Memory B cell (primary cell): Measurements from ENCODE around the gene ORM2.

Source experiments
- ATAC-seq: fragments of 150-1000 bp; cut with Tn5 transposase; 2 replicates; pipeline ENCODE4 v1.10.0; 2021; ENCODE audit warnings: low read depth, mild to moderate bottlenecking, moderate library complexity
- DNase-seq, 2 donors: peaks; one replicate each; pipeline ENCODE4 v3.0.0; 2022; ENCODE audit warnings: low spot score in 2 of 2
- H3K27ac Mint-ChIP-seq: one replicate; pipeline ENCODE4 v1.8.0; 2022; ENCODE audit warnings: mild to moderate bottlenecking, moderate library complexity, mixed read lengths
- H3K27me3 Mint-ChIP-seq: one replicate; pipeline ENCODE4 v1.8.0; 2022; ENCODE audit warnings: mixed read lengths
- H3K36me3 Mint-ChIP-seq: one replicate; pipeline ENCODE4 v1.8.0; 2022; ENCODE audit warnings: mild to moderate bottlenecking, mixed read lengths
- H3K4me1 Mint-ChIP-seq: one replicate; pipeline ENCODE4 v1.8.0; 2022; ENCODE audit warnings: mixed read lengths
- H3K4me3 Mint-ChIP-seq: one replicate; pipeline ENCODE4 v1.8.0; 2022; ENCODE audit warnings: mild to moderate bottlenecking, moderate library complexity, mixed read lengths
- H3K9me3 Mint-ChIP-seq: one replicate; pipeline ENCODE4 v1.8.0; 2022; ENCODE audit warnings: mixed read lengths

The ORM2 gene

DNA sequence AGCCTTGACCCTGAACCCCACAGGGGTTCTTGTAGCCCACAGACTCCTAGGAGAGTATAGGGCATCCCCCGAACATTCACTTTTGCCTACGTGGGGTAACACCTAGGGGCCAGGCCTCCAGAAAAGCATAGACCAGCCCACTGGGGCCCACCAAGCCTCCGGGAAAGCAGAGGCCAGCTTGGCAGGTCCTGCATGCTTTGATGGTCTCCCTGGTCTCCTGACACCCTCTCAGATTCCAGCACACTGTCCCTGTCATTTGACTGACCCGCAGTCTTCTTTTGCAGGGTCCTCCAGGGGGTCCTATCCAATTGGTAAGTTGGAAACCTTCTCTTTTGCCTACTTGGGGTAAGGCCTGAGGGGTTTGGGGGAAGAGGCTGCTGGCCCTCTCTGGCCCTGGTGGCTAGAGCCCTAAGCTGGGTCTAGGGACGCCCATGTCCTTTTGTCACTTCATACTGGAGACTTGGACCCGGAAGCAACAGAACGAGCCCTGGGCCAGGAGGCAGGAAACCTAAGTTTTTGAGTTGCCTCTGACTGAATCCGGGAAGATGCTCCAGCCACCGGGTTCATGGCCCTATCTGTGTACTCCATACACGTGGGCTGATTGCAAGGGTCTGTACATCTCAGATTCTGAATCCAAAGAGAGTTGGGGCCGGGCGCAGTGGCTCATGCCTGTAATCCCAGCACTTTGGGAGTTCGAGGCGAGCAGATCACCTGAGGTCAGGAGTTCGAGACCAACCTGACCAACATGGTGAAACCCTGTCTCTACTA, 27.7 kb upstream of the ORM2 start:
- Mint-ChIP-seq H3K4me1 (peaks cover 4% of the 10 kb centered on the region), H3K4me3 (no peak overlapping the region), H3K27me3 (peaks cover 9% of the 10 kb centered on the region), H3K27ac (no peak overlapping the region), H3K36me3 (no peaks in the 10 kb centered on the region), H3K9me3 (no peaks in the 10 kb centered on the region)
- peak in 1 of 2 donors; percentile 9 for DNase-seq
- no peak for ATAC-seq

DNA sequence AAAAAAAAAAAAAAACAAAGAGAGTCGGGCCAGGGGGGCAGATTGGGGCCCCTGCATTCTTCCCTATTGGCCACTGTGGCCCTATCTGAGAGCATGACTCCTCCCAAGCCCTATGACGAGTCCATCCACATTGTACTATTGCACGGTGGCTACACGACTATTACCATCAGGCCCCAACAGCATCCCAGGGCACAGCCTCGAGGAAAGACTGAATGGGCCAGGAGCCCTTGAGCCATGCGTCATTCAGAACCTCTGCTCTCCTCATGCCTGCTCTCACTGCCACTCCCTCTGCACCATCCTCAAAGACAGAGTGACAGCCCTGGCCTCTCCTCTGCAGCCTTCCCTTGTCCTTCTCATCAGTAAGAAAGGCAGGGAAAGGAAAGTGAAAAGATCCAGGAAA, 26.9 kb upstream of the ORM2 start:
- DNase-seq, result no peak
- no peak for ATAC-seq
- no peak overlapping the region for H3K4me3 Mint-ChIP-seq
- H3K9me3 Mint-ChIP-seq, result no peaks in the 10 kb centered on the region
- H3K36me3 Mint-ChIP-seq, result no peaks in the 10 kb centered on the region
- no peak overlapping the region for H3K27ac Mint-ChIP-seq
- H3K27me3 Mint-ChIP-seq, result peaks cover 9% of the 10 kb centered on the region
- H3K4me1 Mint-ChIP-seq, result peaks cover 4% of the 10 kb centered on the region

DNA sequence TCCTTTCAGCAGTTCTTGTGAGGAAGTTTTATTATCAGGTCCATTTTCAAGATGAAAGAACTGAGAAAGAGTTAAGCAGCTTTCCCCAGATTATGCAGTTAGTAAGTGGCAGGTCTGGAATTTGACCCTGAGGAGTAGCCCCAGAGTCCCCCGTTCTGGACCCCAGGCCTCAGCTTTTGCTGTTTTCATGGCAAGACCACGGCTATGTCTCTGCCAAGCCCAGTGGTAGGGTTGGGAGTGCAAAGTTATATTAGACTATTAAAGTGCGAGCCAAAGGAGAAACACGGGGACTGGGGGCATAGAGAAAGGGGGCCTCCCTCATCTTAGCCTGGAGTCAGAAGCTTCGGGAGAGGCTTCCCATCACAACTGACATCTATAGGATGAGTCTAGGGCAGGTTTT, 26.1 kb upstream of the ORM2 start:
- Mint-ChIP-seq H3K9me3 (no peaks in the 10 kb centered on the region), H3K27me3 (peaks cover 9% of the 10 kb centered on the region), H3K4me3 (no peak overlapping the region), H3K36me3 (no peaks in the 10 kb centered on the region), H3K27ac (no peak overlapping the region), H3K4me1 (peaks cover 4% of the 10 kb centered on the region)
- DNase-seq (peak in 1 of 2 donors; percentile 4), ATAC-seq (no peak)

DNA sequence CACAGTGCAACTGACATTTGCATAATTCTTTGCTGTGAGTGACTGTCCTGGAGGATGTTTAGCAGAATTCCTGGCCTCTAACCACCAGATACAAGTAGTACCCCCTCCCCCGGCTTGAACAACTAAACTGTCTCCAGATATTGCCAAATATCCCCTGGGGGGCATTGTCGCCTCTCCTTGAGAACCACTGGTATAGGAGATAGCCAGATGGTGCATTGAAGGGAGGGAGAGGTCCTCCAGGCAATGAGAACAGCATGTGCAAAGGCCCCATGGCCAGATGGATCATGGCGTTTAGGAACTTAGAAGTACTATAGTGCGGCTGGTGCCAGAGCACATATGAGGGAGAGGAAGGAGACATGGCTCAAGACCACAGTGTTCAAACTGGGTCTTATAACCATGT, 25.7 kb upstream of the ORM2 start:
- Mint-ChIP-seq H3K27me3 (peaks cover 9% of the 10 kb centered on the region), H3K27ac (no peak overlapping the region), H3K9me3 (no peaks in the 10 kb centered on the region), H3K4me1 (peaks cover 4% of the 10 kb centered on the region), H3K36me3 (no peaks in the 10 kb centered on the region), H3K4me3 (no peak overlapping the region)
- DNase-seq (peak in 1 of 2 donors; percentile 2), ATAC-seq (no peak)

DNA sequence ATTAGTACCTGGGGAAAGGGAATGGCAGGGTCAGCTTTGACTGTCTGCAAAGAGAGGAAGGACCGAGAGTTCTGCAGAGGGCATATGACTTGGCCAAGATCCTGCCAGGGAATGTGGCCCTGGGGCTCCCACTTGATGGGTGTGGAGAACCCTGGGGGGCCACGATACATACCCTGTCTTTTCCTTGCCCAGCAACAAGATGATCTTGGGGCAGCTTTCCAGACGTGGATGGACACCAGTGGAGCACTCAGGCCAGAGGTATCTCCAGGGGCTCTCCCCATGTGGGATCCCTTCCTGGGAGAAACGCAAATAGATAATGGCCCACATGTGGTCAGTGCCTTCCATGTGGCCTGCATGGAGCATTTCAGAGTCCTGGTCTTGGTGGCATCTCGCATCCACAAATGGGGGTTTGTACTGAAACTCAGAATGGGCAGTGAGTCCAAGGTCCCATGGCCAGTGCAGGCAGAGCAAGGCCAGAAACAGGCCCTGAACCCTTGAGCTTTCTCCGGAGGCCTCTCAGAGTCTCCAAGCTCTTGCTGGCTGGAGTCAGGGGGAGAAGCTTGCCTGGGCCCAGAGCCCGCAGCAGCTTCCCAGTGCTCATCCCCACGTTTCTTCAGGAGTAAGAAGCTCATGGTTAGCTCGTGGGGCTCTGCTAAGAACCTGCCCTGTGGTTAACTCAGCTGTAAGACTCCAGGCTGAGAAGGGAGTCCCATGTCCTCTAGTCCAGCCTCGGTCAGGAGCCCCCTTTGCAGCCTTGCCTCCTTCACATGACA, 25.1 kb upstream of the ORM2 start:
- Mint-ChIP-seq H3K4me3 (no peak overlapping the region), H3K36me3 (no peaks in the 10 kb centered on the region), H3K9me3 (no peaks in the 10 kb centered on the region), H3K4me1 (peaks cover 4% of the 10 kb centered on the region), H3K27ac (no peak overlapping the region), H3K27me3 (peaks cover 9% of the 10 kb centered on the region)
- ATAC-seq (no peak), DNase-seq (peak in 1 of 2 donors; percentile 7)

DNA sequence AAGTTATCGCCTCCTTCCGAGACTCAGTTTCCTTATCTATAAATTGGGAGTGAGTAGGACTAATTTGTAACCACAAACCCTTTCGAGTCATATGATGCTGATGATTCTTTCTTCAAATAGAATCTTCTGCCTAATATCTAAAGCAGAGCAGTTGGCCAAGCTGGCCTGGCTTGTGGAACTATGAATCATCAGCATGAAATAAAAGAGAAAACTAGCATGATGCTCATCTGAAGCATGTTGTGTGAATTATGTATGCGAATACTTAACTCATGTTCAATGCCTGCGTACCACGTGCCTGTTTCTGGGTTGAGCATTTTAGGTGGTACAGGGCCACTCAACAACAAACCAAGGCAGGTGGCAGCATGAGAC, 21.8 kb upstream of the ORM2 start:
- Mint-ChIP-seq H3K36me3 (no peaks in the 10 kb centered on the region), H3K4me3 (no peak overlapping the region), H3K27me3 (peaks cover 6% of the 10 kb centered on the region), H3K27ac (no peak overlapping the region), H3K4me1 (peaks cover 4% of the 10 kb centered on the region), H3K9me3 (no peaks in the 10 kb centered on the region)
- ATAC-seq (no peak), DNase-seq (peak in 1 of 2 donors; percentile 6)

DNA sequence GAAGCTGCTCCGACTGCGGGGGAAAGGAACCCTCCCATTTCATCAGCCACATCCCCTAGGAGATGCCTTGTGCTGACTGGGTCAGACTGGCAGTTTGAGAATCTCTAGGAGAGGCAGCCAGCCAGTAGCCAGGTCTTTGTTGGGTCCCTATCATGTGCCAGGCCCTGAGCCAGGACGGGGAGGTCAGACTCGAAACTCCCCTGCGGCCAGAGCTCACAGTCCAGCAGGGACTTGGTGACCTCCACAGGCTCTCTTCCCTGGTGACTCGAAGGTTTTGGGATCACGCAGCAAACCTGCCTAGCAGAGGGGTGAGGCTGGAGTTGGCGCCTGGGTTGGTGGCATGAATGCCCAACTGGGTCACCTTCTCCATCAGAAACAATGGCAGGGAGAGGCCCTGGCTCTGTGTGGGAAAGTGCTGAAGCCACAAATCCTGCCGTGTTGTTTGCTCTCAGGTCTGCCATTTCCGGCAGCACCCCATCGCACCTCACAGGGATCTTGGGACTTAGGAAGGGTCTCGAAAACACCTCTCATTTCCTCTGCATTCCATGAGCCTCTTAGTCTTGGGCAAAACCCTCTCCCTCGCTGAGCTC, 21.2 kb upstream of the ORM2 start:
- H3K27ac Mint-ChIP-seq, result no peak overlapping the region
- no peak overlapping the region for H3K4me3 Mint-ChIP-seq
- ATAC-seq, result no peak

DNA sequence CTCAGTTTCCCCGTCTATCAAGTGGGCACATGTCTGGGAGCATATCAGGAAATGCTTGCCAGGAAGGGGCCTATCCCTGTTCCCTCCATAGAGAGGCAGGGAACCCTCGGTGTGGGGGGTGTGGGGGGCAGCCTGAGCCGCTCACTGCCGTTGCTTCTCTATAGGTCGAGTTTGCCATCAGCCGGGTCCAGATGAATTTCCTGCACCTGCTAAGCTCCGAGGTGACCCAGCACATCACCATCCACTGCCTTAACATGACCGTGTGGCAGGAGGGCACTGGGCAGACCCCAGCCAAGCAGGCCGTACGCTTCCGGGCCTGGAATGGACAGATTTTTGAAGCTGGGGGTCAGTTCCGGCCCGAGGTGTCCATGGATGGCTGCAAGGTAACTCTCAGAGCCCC, 20.6 kb upstream of the ORM2 start:
- peaks cover 4% of the 10 kb centered on the region for H3K4me1 Mint-ChIP-seq
- H3K27me3 Mint-ChIP-seq, result peaks cover 5% of the 10 kb centered on the region
- no peak overlapping the region for H3K27ac Mint-ChIP-seq
- DNase-seq, result no peak
- no peaks in the 10 kb centered on the region for H3K9me3 Mint-ChIP-seq
- H3K36me3 Mint-ChIP-seq, result no peaks in the 10 kb centered on the region
- no peak for ATAC-seq
- no peak overlapping the region for H3K4me3 Mint-ChIP-seq

More for the DNA sequence above, 21.2 kb upstream of the ORM2 start:
- peak in 1 of 2 donors; percentile 9 for DNase-seq
- H3K27me3 Mint-ChIP-seq, result peaks cover 6% of the 10 kb centered on the region
- peaks cover 4% of the 10 kb centered on the region for H3K4me1 Mint-ChIP-seq
- no peaks in the 10 kb centered on the region for H3K9me3 Mint-ChIP-seq
- no peaks in the 10 kb centered on the region for H3K36me3 Mint-ChIP-seq

DNA sequence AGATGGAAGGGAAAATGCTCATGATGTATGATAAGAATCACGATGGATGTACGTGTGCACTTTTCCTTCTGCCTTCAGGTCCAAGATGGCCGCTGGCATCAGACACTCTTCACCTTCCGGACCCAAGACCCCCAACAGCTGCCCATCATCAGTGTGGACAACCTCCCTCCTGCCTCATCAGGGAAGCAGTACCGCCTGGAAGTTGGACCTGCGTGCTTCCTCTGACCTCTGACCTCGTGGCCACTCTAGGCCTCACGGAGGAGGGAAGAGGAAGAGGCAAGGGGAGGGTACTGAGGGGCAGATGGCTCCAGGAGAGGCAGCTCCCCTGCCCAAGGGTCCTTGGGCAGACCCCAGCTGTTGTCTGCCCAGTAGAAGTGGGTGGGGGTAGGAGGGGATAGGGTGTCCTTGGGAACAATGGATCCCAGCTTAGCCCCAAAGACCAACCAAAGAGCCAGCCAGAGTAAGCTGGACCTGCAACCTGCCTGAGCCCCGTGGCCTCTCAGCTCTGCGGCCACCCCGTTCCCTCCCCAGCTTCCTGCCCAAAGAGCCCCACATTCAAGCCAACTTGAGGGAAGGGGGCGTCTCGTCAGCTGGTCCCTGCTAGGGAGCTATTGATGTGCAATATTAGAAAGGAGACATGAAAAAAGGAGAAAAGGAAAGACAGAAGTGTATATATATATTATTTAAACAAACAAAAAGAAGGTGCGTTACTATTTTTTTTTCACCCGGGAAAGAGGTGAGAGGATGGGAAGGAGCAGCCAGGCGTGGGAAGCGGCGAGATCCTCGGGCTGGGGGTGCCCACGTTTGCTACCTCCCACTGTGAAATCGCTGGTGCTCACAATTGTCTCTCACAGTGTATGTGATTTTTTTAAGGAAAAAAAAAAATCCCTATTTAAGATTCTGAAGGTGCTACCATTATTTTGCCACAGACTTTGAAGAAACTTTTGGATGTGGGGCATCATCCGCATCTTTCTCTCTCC, 18.9 kb upstream of the ORM2 start:
- no peak for DNase-seq
- ATAC-seq, result no peak
- Mint-ChIP-seq H3K27ac (no peak overlapping the region), H3K4me1 (peaks cover 1% of the 10 kb centered on the region), H3K4me3 (no peak overlapping the region), H3K27me3 (peaks cover 5% of the 10 kb centered on the region), H3K36me3 (peaks cover 5% of the 10 kb centered on the region), H3K9me3 (peaks cover 4% of the 10 kb centered on the region)

DNA sequence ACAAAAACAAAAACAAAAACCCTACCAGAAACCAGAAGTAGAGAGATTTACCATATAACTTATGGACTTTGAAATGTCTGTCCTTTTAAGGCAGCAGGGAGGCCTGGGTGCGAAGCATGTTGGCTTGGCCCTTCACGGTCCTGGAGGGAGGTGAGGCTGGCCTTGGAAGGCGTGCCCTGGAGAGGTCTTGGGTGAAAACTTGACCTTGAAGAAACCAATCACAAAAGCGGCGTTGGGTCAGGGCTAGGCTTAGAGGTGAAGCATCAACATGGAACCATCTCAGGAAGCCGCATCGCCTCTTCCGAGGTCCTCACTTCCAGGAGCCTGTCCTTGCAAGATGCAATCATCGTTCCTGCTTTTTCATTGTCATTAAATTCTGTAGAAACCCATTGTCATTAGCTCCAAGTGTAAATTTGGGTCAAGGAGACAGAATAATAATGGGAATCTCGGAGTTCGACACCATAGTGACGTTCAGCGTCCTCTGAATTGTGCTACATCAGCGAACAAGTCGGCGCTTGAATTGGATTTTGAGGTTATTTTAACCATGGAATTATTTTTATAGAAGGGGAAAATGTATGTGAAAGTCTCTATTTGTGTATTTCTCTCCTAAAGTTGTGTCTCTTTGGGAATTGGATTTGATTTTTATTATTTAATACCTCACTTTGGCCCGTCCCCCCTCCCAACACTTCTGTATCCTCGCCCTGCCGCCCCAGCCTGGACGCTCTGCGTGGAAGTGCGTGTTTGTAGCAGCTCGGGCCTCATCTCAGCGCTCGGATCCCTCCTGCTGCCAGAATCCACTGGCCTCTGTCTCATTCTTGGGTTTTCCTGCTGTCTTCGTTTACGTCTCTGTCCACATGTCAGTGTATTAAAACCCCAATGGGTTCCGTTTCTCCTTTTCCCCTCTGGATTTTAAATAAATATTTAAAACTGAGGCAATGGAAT, 17.8 kb upstream of the ORM2 start:
- Mint-ChIP-seq H3K36me3 (peaks cover 5% of the 10 kb centered on the region), H3K4me3 (no peak overlapping the region), H3K27ac (no peak overlapping the region), H3K27me3 (peaks cover 6% of the 10 kb centered on the region), H3K4me1 (no peaks in the 10 kb centered on the region), H3K9me3 (peaks cover 4% of the 10 kb centered on the region)
- ATAC-seq (no peak), DNase-seq (peak in 1 of 2 donors; percentile 7)

DNA sequence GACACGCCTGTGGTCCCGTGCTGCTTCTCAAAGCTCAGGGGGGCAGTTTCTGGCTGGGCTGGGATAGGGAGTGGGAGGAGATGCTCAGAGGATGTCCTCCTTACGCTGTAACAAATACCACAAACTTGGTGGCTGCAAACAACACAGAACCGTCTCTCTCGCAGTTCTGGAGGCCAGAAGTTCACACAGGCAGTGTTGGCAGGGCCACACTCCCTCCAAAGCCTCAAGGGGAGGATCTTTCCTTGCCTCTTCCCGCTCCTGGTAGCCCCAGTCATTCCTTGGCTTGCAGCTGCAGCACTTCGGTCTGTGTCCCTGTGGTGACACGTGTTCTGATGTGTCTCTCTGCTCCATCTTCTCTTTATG, 17.2 kb upstream of the ORM2 start:
- Mint-ChIP-seq H3K9me3 (peaks cover 4% of the 10 kb centered on the region), H3K4me3 (no peak overlapping the region), H3K27ac (no peak overlapping the region), H3K27me3 (peaks cover 6% of the 10 kb centered on the region), H3K36me3 (peaks cover 5% of the 10 kb centered on the region), H3K4me1 (no peaks in the 10 kb centered on the region)
- ATAC-seq (no peak), DNase-seq (no peak)

DNA sequence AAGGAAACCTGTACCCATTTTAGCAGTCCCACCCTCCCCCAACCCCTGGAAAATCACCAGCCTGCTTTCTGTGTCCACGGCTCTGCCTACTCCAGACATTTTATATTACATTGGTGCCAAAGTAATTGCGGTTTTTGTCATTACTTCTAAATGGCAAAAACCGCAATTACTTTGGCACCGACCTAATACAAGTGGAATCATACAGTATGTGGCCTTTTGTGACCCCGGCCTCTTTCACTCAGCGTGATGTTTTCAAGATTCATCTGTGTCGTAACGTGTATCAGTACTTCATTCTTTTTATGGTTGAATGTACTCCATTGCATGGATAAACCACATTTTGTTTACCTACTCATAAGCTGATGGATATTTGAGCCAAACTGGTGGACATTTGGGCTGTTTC, 16.5 kb upstream of the ORM2 start:
- Mint-ChIP-seq H3K27ac (no peak overlapping the region), H3K4me3 (no peak overlapping the region), H3K9me3 (peaks cover 4% of the 10 kb centered on the region), H3K27me3 (peaks cover 6% of the 10 kb centered on the region), H3K4me1 (no peaks in the 10 kb centered on the region), H3K36me3 (peaks cover 5% of the 10 kb centered on the region)
- ATAC-seq, result no peak
- no peak for DNase-seq
